GM23338 (cell line): Measurements from ENCODE around the gene SLC6A18.

Experiments used
- CREB1 ChIP-seq: fragments of 250-450 bp; sonication (Bioruptor Pico); IDR thresholded peaks from 2 replicates; pipeline ENCODE4 v1.5.0; 2020; ENCODE audit warnings: low read depth, mild to moderate bottlenecking, moderate library complexity
- ETS1 ChIP-seq: IDR thresholded peaks from 2 replicates; pipeline ENCODE4 v1.6.1; 2016; ENCODE audit warnings: antibody characterized with exemption
- EZH2 ChIP-seq: fragments of 200-600 bp; sonication (generic); IDR thresholded peaks from one replicate; pipeline ENCODE4 v1.8.0; 2017; ENCODE audit warnings: antibody characterized with exemption, mild to moderate bottlenecking, low read depth; ENCODE audit not compliant: unreplicated experiment
- EZH2phosphoT487 ChIP-seq: fragments of 200-600 bp; sonication (generic); IDR thresholded peaks from one replicate; pipeline ENCODE4 v1.8.1; 2018; ENCODE audit warnings: antibody characterized with exemption; ENCODE audit not compliant: unreplicated experiment
- JUNB ChIP-seq: IDR thresholded peaks from one replicate; pipeline ENCODE4 v1.6.1; 2016; ENCODE audit warnings: antibody characterized with exemption; ENCODE audit not compliant: unreplicated experiment
- NANOG ChIP-seq: IDR thresholded peaks from 2 replicates; pipeline ENCODE4 v1.6.1; 2016; ENCODE audit warnings: antibody characterized with exemption, borderline replicate concordance
- POLR2AphosphoS5 ChIP-seq: IDR thresholded peaks from 2 replicates; pipeline ENCODE4 v1.6.1; 2016; ENCODE audit warnings: antibody characterized with exemption, low read depth
- REST ChIP-seq: IDR thresholded peaks from one replicate; pipeline ENCODE4 v1.6.1; 2018; ENCODE audit warnings: antibody characterized with exemption; ENCODE audit not compliant: unreplicated experiment
- ZNF114 ChIP-seq: fragments of 250-450 bp; sonication (Bioruptor Pico); IDR thresholded peaks from 2 replicates; pipeline ENCODE4 v1.5.0; 2020; ENCODE audit warnings: mild to moderate bottlenecking, moderate library complexity
- TF ChIP-seq, protein P1 (sequence below), 2 experiments: fragments of 200-600 bp in 1 of 2; sonication (generic) in 1 of 2; conservative IDR thresholded peaks; 2 replicates each; pipeline versions ENCODE4 v1.5.1 to v1.6.1; 2016 to 2017; ENCODE audit warnings: antibody characterized with exemption in 2 of 2, low read depth in 2 of 2, mild to moderate bottlenecking in 2 of 2, moderate library complexity in 1 of 2

DNA sequence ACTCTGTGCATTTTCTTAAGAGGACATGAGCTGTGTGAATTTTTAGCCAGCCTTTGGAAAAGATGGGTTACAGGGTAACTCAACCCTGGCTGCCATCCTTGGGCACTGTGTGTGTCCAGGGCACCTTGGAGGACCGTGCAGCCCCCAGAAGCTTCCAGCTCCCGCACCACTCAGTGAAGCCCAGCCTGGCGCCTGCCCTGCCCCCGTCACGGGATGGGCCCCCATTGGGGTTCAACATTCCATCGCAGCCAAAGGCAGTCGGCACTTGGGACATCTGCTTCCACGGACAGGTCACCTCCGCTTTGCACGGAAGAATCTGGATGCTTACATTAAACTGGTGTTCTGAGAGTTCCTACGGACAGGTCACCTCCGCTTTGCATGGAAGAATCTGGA lies 1.9 kb upstream of the SLC6A18 start:
- TF ChIP-seq, protein P1, sequence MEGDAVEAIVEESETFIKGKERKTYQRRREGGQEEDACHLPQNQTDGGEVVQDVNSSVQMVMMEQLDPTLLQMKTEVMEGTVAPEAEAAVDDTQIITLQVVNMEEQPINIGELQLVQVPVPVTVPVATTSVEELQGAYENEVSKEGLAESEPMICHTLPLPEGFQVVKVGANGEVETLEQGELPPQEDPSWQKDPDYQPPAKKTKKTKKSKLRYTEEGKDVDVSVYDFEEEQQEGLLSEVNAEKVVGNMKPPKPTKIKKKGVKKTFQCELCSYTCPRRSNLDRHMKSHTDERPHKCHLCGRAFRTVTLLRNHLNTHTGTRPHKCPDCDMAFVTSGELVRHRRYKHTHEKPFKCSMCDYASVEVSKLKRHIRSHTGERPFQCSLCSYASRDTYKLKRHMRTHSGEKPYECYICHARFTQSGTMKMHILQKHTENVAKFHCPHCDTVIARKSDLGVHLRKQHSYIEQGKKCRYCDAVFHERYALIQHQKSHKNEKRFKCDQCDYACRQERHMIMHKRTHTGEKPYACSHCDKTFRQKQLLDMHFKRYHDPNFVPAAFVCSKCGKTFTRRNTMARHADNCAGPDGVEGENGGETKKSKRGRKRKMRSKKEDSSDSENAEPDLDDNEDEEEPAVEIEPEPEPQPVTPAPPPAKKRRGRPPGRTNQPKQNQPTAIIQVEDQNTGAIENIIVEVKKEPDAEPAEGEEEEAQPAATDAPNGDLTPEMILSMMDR (conservative IDR thresholded peaks at IDR 0.05; ENCODE audit: low read depth in 2 of 2) = no peak
- TF ChIP-seq EZH2 (no peak), POLR2AphosphoS5 (no peak), REST (no peak), ZNF114 (CRISPR knock-in tag) (no peak), JUNB (no peak), CREB1 (CRISPR knock-in tag) (no peak), ETS1 (no peak), EZH2phosphoT487 (no peak), NANOG (no peak)
